ELR (cell line): ENCODE data around the gene CTNNA3.
A peak's percentile ranks its signal among the peaks of the same experiment; 100 is the strongest.

Experiments
- DNase-seq: peaks from one replicate; pipeline ENCODE4 v3.0.0-alpha.2; 2015; ENCODE audit warnings: low read depth

The CTNNA3 gene

GRCh38 chr10:66747451-66747850 is 948.5 kb downstream of the CTNNA3 start:
- DNase-seq = peak; percentile 96

DNA sequence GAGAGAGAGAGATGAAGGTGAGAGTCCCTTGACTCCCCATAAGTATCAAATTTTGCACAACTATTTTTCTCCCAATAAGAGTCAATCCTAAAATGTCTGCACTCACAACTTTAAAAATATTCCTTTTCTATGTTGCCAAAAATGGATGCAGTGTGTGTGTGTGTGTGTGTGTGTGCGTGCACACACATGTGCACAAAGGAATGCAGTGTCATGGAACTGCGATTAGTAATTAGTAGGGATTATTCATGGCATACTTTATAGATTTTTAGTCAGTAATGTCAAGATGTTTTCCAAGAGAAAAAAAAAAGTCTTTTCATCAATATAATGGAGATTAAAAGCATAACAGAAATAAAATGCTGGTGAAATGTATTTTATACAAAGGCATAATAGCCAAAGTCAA is 949.3 kb downstream of the CTNNA3 start:
- peak; percentile 63 for DNase-seq

DNA sequence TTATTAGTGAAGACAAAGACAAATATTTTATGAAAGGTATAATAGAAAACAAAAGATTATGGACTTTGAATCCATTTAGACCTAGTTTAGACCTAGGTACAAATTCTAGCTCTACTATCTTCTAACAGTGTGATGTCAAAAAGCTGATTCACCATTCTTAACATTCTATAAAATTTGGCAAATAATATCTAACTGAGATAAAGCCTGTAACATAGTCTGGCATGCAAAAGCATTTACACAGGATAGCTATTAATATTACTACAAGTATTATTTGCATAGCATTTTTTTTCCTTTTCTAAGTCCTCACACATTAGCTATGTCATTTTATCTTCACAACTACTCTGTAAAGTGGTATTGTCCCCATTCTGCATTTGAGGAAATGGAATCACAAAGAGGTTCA is 949.7 kb downstream of the CTNNA3 start:
- peak; percentile 3 for DNase-seq

DNA sequence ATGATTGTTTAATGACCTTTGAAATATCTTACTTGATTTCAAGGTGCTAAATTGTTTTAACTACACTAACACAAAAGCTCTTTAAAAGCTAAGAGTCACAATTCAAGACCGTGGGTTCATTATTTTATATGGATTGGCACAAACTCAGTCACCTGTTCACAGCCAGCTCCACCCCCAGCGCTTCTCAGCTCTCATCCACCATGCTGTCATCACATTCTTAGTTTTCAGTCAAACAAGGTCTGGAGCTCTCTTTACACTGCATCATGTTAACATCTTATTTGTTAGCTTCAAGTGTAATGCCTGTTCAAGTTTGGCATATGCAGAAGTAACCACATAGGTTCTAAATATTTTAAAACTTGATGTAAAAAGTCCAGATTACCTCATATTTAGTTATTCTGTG is 951.1 kb downstream of the CTNNA3 start:
- no peak for DNase-seq

- no peak for DNase-seq
These were observed 958.8 kb downstream of the CTNNA3 start for GRCh38 chr10:66737241-66737640.

DNA sequence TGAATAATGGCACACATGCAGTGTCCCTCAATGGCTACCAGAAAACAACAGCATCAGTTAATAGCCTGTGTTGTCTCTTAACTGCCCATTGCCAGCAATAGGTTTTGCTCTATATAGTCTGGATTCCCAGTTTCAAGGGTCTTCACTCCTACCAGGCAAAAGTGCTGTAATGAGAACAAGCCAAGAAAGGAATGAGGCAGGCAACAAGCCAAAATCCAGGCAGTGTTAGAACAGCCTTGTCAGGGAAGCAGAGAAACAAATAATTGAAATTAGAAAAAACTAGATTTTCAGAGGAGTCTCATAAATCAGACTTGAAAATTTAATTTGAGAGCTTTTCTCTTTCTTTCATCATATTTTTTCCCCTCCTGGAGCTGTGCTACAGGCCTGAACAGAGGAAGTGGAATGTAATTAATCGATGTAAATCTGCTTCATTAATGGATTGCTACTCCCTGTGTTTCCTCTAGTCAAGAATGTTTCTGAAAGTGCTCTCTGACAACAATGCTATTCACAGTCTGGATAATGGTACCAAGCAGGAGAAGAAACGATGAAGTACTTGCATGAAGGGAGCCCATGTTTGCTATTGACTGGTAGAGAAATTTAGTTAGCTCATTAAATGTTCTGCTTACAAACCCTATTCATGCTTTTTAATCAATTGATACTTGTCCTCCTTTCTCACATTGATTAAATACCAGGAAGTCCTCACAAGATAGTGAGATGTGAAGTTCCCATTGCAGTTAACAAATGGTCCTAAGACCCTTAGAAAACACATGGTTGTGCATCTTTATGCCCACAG is 972.2 kb downstream of the CTNNA3 start:
- no peak for DNase-seq

GRCh38 chr10:66719483-66719882 is 976.5 kb downstream of the CTNNA3 start:
- DNase-seq = no peak

DNA sequence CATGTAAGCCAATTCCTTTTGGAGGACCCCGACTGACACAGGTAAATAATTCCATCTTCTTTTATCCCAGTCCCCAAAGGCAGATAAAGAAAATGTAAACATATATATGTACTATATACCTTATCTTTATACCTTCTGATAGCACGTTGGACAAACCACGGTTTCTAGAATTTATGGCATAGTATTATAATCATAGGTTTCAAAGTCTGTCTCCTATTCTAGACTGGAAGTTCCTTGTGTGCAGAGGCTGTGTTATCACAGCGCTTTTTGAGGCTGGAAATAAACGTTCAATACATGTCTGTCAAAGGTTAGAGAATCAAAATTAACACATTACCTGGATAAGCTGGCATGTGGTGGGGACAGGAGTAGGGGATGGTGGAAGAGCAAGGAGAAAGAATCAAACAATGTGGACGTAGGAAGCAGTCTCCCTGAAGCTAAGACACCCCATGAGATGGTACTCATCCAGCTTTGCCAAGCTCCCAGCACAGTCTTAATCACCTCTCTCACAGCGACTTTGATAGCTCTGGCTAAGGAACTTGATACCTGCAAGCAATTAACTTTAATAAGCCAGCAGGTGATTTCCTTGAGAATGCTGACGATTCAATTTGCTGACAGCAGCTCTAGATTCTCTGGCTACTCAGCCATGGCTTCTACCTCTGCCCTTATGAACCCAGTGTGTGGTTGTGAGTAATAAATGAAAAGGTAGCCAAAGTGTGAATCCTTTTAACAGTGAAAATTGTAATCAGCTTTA is 978.6 kb downstream of the CTNNA3 start:
- no peak for DNase-seq

DNA sequence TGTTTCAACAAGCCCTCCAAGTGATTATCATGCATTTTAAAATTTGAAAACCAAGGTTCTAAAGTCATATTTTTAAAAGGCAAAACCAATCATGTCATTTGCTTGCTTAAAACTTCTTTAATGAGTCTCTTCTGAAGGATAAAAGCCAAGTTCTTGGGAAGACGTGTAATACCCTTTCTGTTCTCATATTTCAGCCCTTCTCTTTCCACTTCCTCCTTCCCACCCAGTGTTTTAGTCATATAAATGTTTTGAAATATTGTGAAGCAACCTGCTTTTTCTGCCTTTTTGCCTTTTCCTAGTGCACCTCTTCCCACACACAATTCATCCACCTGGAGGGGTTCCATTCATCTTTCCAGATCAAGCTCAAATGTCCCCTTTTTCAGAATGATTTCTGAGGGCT is 981.3 kb downstream of the CTNNA3 start:
- DNase-seq = peak; percentile 17

- DNase-seq = no peak
These were observed 982.6 kb downstream of the CTNNA3 start for GRCh38 chr10:66713387-66713786.

DNA sequence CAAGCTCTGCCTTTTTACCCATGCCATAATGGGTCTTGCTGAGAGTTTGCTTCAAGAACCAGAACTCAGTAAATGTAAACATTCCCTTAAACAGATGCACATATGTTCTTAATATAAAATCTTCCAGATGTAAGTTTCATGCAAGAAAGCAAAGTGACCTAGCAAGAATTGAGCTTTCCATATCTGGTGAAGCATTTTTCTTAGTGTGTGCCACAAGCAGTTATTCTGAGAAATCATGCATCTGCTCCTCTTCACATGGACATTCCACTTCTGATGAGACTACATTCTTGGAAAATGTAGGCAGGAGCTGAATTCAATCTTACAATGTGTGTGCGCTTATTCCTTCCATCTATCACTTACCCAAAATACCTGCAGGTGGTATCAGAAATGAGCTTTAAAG is 997.9 kb downstream of the CTNNA3 start:
- no peak for DNase-seq

GRCh38 chr10:66695046-66695445 is 1000.9 kb downstream of the CTNNA3 start:
- no peak for DNase-seq

DNA sequence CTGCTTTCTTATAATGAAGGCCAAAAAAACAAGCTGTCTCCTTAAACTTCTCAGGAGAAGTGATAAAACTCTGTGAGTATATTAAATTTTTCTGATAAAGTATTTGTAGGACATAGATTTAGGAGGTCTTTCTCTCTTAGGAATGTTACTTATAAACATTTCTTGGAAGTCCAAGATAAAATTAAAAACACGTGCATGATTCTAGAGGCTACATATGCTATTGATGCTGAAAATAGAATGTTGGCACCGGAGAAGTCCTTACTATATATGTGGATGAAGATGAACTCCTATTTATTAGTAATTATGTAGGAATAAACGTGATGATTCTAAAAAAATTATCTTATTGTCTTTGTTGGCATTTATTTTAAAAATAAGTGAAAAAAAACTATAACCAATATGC is 1011.4 kb downstream of the CTNNA3 start:
- DNase-seq = no peak

- peak; percentile 57 for DNase-seq
These were observed 1015.1 kb downstream of the CTNNA3 start for GRCh38 chr10:66680886-66681285.

DNA sequence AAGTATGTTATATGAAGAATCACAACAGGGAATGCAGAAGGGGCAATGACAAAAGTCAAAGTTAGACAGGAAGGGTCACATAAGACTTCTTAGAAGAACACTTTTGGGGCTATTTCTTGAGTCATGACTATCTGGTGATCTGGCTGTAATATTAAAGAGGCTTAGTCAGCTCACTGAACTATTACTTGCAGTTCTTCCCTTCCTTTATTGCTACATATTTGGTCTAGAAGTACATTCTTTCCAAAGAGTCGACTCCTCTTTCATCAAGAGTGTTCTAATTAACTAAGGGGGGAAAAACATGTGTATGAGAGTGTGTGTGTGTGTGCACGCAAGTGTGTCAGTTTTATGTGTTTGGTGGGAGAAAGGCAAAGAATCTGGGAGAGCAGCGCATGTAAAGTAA is 1017.5 kb downstream of the CTNNA3 start:
- peak; percentile 34 for DNase-seq

- no peak for DNase-seq
These were observed 1022.9 kb downstream of the CTNNA3 start for GRCh38 chr10:66673071-66673470.

GRCh38 chr10:66671562-66671961 is 1024.4 kb downstream of the CTNNA3 start:
- peak; percentile 54 for DNase-seq

DNA sequence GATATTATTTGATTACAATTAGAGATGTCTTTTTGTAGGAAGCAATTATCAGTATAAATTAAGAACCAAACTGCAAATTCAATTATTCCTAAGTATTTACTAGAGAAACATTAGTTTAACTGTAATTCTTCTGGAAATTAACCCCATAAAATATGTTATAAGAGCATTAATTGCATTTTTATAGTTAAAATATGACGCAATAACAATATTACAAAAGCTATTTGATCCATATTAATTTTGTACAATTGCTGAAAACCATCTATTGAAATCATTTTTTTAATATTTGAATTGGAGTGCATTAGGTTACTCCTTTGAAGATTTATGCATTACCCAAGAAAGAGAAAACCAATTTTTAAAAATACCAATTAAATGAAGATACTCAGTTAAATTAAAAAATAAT is 1024.9 kb downstream of the CTNNA3 start:
- DNase-seq = no peak

DNA sequence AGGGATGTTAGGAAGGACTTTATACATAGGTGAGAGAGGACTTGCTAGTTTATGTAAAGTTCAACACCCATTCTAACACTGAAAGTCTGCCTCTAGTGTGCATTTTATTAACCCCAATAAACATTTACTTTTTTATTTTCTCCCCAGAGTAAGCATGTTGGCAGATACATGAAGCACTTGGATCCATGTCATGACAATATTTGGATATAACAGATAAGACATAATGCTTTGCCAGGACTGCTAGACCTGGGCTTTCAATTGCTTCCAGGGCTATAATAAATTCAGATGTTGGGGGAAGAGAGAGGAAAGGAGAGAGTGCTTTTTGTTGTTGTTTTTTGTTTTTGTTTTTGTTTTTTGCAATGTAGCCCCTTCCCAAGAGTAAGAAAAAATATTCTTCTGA is 1039.5 kb downstream of the CTNNA3 start:
- DNase-seq = no peak

GRCh38 chr10:66654861-66655260 is 1041.1 kb downstream of the CTNNA3 start:
- no peak for DNase-seq

DNA sequence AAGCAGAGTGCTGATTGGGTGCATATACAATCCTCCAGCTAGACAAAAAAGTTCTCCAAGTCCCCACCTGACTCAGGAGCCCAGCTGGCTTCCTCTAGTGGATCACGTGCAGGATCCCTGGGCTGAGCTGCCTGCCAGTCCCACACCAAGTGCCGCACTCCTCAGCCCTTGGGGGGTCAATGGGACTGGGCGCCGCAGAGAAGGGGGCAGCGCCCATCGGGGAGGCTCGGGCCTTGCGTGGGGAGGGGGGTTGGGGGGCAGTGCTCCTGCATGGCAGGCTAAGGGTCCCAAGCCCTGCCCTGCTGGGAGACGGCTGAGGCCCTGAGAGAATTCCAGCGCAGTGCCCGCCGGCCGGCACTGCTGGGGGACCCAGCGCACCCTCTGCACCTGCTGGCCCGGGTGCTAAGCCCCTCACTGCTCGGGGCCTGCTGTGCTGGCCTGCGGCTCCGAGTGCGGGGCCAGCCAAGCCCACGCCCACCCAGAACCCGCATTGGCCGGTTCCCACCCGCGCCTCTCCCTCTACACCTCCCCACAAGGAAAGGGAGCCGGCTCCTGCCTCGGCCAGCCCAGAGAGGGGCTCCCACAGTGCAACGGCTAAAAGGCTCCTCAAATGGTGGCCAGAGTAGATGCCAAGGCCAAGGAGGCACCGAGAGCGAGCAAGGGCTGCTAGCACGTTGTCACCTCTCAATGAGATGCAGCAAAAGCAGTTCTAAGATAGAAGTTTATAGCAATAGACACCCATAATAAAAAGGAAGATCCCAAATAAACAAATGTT is 1044.5 kb downstream of the CTNNA3 start:
- DNase-seq = no peak

GRCh38 chr10:66649626-66650025 is 1046.4 kb downstream of the CTNNA3 start:
- no peak for DNase-seq

DNA sequence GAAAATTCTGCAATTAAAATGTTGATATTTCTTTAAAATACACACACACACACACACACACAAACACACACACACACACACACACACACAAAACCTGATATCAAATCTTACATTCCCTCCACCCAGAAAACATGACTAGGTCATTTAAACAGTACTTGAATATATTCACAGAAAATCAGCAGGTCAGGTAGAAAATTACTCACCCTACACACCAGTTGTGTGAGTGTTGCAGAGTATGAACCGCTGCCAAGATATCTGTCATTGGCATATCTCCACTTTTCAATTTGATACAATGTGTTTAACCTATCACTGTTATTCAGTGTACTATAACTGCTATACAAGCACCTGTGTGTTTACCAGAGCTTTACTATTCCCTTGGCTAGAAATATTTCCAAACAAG is 1053.8 kb downstream of the CTNNA3 start:
- DNase-seq = peak; percentile 24
